Panc1 (cell line): ENCODE measurements around the gene GPSM1. TPM values are rescaled to one million over a fixed set of nuclear protein-coding genes. Genes with fewer than 3 reads are reported as not detected.

ENCODE experiments used
- ATAC-seq: fragments of 200-7000 bp; cut with Tn5 transposase; 2 replicates; pipeline ENCODE4 v1.9.1; 2020; ENCODE audit warnings: mild to moderate bottlenecking, moderate library complexity
- BruUV-seq: library from RNA; stranded (reverse); fragments of 400-500 nt; replicated peaks from 2 replicates; lab custom pipeline; 2021; lab: Mats Ljungman, UMichigan
- CTCF ChIA-PET: fragments of 300-600 bp; sonication (Branson Sonifier 250); formaldehyde crosslinking; loops from one replicate; lab custom pipeline; 2022; ENCODE audit warnings: antibody characterized with exemption; lab: Charles Lee
- POLR2A ChIA-PET: fragments of 300-600 bp; sonication (Branson Sonifier 250); formaldehyde crosslinking; loops from one replicate; lab custom pipeline; 2022; ENCODE audit warnings: antibody characterized with exemption; lab: Charles Lee
- DNase-seq: peaks from one replicate; pipeline ENCODE4 v3.0.0-alpha.2; 2010; ENCODE audit warnings: low read depth, low spot score
- H3K27ac ChIP-seq: 2 replicates; pipeline ENCODE4 v1.5.1; 2011; ENCODE audit warnings: mild to moderate bottlenecking, low read length, inconsistent platforms
- H3K27me3 ChIP-seq: fragments of 200-500 bp; sonication (Bioruptor generic); 2 replicates; pipeline ENCODE4 v1.6.0; 2014; ENCODE audit warnings: low read length, inconsistent platforms; ENCODE audit not compliant: control insufficient read depth, insufficient read depth
- H3K36me3 ChIP-seq: fragments of 200-500 bp; sonication (Bioruptor generic); 2 replicates; pipeline ENCODE4 v1.5.1; 2014; ENCODE audit warnings: inconsistent platforms, mild to moderate bottlenecking, low read length, moderate library complexity; ENCODE audit not compliant: control insufficient read depth, insufficient read depth
- H3K4me1 ChIP-seq: 2 replicates; pipeline ENCODE4 v1.5.1; 2011; ENCODE audit warnings: inconsistent platforms, mild to moderate bottlenecking, low read length, moderate library complexity; ENCODE audit not compliant: control insufficient read depth, insufficient read depth
- H3K4me3 ChIP-seq, 2 experiments: 2 replicates each; pipeline ENCODE4 v1.5.1; 2011 to 2012; ENCODE audit warnings: low read depth in 2 of 2, low read length in 2 of 2, mild to moderate bottlenecking in 2 of 2, inconsistent platforms in 1 of 2, moderate library complexity in 1 of 2
- H3K9me3 ChIP-seq: fragments of 200-500 bp; sonication (Bioruptor generic); 2 replicates; pipeline ENCODE4 v1.5.1; 2014; ENCODE audit warnings: low read depth, mild to moderate bottlenecking, inconsistent platforms, low read length, moderate library complexity; ENCODE audit not compliant: control insufficient read depth, insufficient read depth
- POLR2AphosphoS5 ChIP-seq: IDR thresholded peaks from 2 replicates; pipeline ENCODE4 v1.6.1; 2012; ENCODE audit warnings: mild to moderate bottlenecking, low read depth, low read length, moderate library complexity
- SIN3A ChIP-seq: IDR thresholded peaks from 2 replicates; pipeline ENCODE4 v1.6.1; 2012; ENCODE audit warnings: low read depth, mild to moderate bottlenecking, low read length, moderate library complexity, borderline replicate concordance; ENCODE audit not compliant: insufficient read depth
- TCF7L2 ChIP-seq: IDR thresholded peaks from 2 replicates; pipeline ENCODE4 v1.6.1; 2011; ENCODE audit warnings: mild to moderate bottlenecking, low read depth, low read length, inconsistent platforms
- in situ Hi-C: cut with HindIII; loops from 2 replicates; pipeline ENCODE4 v1.10.0; 2016; ENCODE audit warnings: low sequenced_read_pairs, low pct_unique_long_range_greater_than_20kb
- intact Hi-C: fragments of 100-400 bp; cut with micrococcal nuclease; formaldehyde crosslinking; loops from one replicate; pipeline ENCODE4 v1.10.0; 2022; ENCODE audit not compliant: unreplicated experiment
- total RNA-seq: library from RNA; stranded (reverse); gene quantifications from one replicate; pipeline ENCODE4 v1.2.1, GENCODE V29; 2021; ENCODE audit not compliant: unreplicated experiment
- TF ChIP-seq, protein P1 (sequence below), 2 experiments: IDR thresholded peaks; 2 replicates each; pipeline ENCODE4 v1.6.1; 2011 to 2012; ENCODE audit warnings: low read depth in 2 of 2, control low read depth in 1 of 2, low read length in 1 of 2, mild to moderate bottlenecking in 1 of 2, moderate library complexity in 1 of 2; ENCODE audit not compliant: insufficient read depth in 1 of 2
- TF ChIP-seq, protein P2 (sequence below): fragments of 450-650 bp; IDR thresholded peaks from 2 replicates; pipeline ENCODE4 v1.5.1; 2017; ENCODE audit warnings: mild to moderate bottlenecking

The GPSM1 gene
- total RNA-seq, 1 experiment from 2014 or later = 14.2 TPM

DNA sequence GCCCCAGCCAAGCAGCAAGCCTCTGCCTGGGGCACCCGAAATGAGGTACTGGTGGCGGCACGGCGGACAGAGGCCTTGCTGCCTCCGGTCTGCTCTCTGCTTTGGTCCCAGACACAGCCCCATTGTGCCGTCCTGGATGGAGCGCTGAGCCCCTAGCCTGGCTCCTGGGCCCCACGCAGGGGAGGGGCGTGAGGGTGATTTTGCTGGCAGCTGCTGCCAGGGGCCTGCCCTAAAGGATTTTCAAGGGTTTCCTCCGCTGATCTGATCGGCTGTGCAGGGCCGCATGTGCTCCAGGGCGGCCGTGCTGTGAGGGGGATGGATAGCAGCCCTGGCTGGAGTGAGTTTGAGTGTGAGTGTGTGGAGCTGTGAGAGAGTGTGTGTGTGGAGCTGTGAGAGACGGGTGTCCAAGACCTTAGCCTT lies 1.3 kb downstream of the GPSM1 start:
- Histone ChIP-seq H3K27me3 (no peaks in the 10 kb centered on the region), H3K36me3 (no peaks in the 10 kb centered on the region; the same call in 1 of the 2 replicates), H3K4me1 (no peaks in the 10 kb centered on the region; the same call in 1 of the 2 replicates), H3K9me3 (no peaks in the 10 kb centered on the region), H3K27ac (no peak overlapping the region), H3K4me3 (peak overlapping the region; percentile 44 to 51)
- no peak for DNase-seq
- ATAC-seq = peak; percentile 26
- TF ChIP-seq POLR2AphosphoS5 (no peak), SIN3A (no peak), TCF7L2 (no peak)
- TF ChIP-seq, protein P1, sequence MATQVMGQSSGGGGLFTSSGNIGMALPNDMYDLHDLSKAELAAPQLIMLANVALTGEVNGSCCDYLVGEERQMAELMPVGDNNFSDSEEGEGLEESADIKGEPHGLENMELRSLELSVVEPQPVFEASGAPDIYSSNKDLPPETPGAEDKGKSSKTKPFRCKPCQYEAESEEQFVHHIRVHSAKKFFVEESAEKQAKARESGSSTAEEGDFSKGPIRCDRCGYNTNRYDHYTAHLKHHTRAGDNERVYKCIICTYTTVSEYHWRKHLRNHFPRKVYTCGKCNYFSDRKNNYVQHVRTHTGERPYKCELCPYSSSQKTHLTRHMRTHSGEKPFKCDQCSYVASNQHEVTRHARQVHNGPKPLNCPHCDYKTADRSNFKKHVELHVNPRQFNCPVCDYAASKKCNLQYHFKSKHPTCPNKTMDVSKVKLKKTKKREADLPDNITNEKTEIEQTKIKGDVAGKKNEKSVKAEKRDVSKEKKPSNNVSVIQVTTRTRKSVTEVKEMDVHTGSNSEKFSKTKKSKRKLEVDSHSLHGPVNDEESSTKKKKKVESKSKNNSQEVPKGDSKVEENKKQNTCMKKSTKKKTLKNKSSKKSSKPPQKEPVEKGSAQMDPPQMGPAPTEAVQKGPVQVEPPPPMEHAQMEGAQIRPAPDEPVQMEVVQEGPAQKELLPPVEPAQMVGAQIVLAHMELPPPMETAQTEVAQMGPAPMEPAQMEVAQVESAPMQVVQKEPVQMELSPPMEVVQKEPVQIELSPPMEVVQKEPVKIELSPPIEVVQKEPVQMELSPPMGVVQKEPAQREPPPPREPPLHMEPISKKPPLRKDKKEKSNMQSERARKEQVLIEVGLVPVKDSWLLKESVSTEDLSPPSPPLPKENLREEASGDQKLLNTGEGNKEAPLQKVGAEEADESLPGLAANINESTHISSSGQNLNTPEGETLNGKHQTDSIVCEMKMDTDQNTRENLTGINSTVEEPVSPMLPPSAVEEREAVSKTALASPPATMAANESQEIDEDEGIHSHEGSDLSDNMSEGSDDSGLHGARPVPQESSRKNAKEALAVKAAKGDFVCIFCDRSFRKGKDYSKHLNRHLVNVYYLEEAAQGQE (IDR thresholded peaks at IDR 0.05; ENCODE audit: insufficient read depth in 1 of 2, low read depth in 2 of 2, low read length in 1 of 2) = no peak
- TF ChIP-seq, protein P2, sequence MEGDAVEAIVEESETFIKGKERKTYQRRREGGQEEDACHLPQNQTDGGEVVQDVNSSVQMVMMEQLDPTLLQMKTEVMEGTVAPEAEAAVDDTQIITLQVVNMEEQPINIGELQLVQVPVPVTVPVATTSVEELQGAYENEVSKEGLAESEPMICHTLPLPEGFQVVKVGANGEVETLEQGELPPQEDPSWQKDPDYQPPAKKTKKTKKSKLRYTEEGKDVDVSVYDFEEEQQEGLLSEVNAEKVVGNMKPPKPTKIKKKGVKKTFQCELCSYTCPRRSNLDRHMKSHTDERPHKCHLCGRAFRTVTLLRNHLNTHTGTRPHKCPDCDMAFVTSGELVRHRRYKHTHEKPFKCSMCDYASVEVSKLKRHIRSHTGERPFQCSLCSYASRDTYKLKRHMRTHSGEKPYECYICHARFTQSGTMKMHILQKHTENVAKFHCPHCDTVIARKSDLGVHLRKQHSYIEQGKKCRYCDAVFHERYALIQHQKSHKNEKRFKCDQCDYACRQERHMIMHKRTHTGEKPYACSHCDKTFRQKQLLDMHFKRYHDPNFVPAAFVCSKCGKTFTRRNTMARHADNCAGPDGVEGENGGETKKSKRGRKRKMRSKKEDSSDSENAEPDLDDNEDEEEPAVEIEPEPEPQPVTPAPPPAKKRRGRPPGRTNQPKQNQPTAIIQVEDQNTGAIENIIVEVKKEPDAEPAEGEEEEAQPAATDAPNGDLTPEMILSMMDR = no peak
- POLR2A ChIA-PET = no interaction called here
- no TSS peak for BruUV-seq
- intact Hi-C loops (no loop called here), in situ Hi-C loops (no loop called here)
- CTCF ChIA-PET = no interaction called here

DNA sequence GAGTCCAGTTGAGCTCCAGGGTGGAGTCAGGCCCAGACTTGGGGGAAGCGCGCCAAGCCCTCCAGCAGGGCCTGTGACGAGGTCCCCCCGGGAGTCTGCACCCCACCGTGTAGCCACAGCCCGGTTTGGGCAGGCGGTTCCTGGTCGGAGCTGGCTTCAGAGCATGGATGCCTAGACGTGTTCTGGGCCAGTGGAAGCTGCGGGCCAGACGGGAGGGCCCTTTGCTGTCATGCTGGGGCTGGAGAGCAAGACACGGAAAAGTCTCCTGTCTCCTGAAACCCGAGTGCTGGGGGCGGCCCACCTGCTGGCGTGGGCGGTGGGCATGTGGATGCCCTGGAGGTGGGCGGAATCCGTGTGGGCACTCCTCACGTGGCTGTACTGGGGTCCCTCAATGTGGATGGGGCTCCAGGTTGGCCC lies 1.9 kb downstream of the GPSM1 start:
- in situ Hi-C loops (no loop called here), intact Hi-C loops (no loop called here)
- TF ChIP-seq, protein P1 (IDR thresholded peaks at IDR 0.05; ENCODE audit: insufficient read depth in 1 of 2, low read depth in 2 of 2, low read length in 1 of 2) = no peak
- TF ChIP-seq SIN3A (no peak), TCF7L2 (no peak), POLR2AphosphoS5 (no peak)
- TF ChIP-seq, protein P2 = no peak
- DNase-seq (no peak), ATAC-seq (no peak)
- no TSS peak for BruUV-seq
- Histone ChIP-seq H3K9me3 (no peaks in the 10 kb centered on the region), H3K4me1 (no peaks in the 10 kb centered on the region; the same call in 1 of the 2 replicates), H3K27ac (no peak overlapping the region), H3K36me3 (no peaks in the 10 kb centered on the region; the same call in 1 of the 2 replicates), H3K27me3 (no peaks in the 10 kb centered on the region), H3K4me3 (peak overlapping the region in 1 of 2 experiments; percentile 44; a peak in 1 of 4 replicates)
- ChIA-PET POLR2A (interaction anchor here (0.7 kb wide), 1 partner anchor 67 kb away, joined by 3 read pairs; no protein-coding TSS in a partner anchor), CTCF (no interaction called here)
